Stomach (tissue), 4 donors: ENCODE measurements around the gene CPS1.

ENCODE experiments used
- CTCF ChIP-seq, 7 experiments: fragments of 450-650 bp in 4 of 7; fragments of 200-600 bp in 3 of 7; sonication (generic) in 3 of 7; IDR thresholded peaks; one replicate each; pipeline ENCODE4 v1.5.1; 2016 to 2019; ENCODE audit warnings: antibody characterized with exemption in 7 of 7, control low read depth in 2 of 7, mild to moderate bottlenecking in 1 of 7
- EP300 ChIP-seq: sonication (generic); formaldehyde crosslinking; IDR thresholded peaks from one replicate; pipeline ENCODE4 v1.6.1; 2017; ENCODE audit warnings: antibody characterized with exemption
- POLR2A ChIP-seq, 4 donors: fragments of 450-650 bp; IDR thresholded peaks; one replicate each; pipeline ENCODE4 v1.6.1; 2016; ENCODE audit warnings: antibody characterized with exemption in 4 of 4, control low read depth in 2 of 4, mild to moderate bottlenecking in 1 of 4, moderate library complexity in 1 of 4
- POLR2AphosphoS5 ChIP-seq, 3 donors: sonication (generic); formaldehyde crosslinking; IDR thresholded peaks; one replicate each; pipeline ENCODE4 v1.6.1; 2016; ENCODE audit warnings: antibody characterized with exemption in 3 of 3

GRCh38 chr2:210562091-210562490 lies 5.7 kb downstream of the CPS1 start:
- TF ChIP-seq CTCF (IDR thresholded peaks at IDR 0.05) (no peak), EP300 (no peak), POLR2A (IDR thresholded peaks at IDR 0.05) (no peak), POLR2AphosphoS5 (IDR thresholded peaks at IDR 0.05) (no peak)
